Glomerular endothelial cell (primary cell): ENCODE data around the gene PSMC3IP. TPM values are rescaled to one million over a fixed set of nuclear protein-coding genes. Genes with fewer than 3 reads are reported as not detected.

Source experiments
- DNase-seq: peaks from one replicate; pipeline ENCODE4 v3.0.0-alpha.2; 2011; ENCODE audit warnings: low read depth, low spot score; ENCODE audit errors: extremely low read depth
- total RNA-seq: library from RNA; depleted of rRNA; stranded (reverse); fragments of >200 nt; gene quantifications from 2 replicates; pipeline ENCODE4 v1.2.3, GENCODE V29; 2015

PSMC3IP gene
- total RNA-seq, 1 donor from 2014 or later = 5.2 TPM

- no peak for DNase-seq
Measured at GRCh38 chr17:42586514-42587230, 9.1 kb upstream of the PSMC3IP start.

GRCh38 chr17:42585353-42585752, 7.8 kb upstream of the PSMC3IP start:
- DNase-seq = no peak

- DNase-seq = no peak
Measured at GRCh38 chr17:42584880-42585279, 7.4 kb upstream of the PSMC3IP start.

GRCh38 chr17:42581744-42582270, 4.3 kb upstream of the PSMC3IP start:
- no peak for DNase-seq

- no peak for DNase-seq
Measured at GRCh38 chr17:42579794-42580551, 2.4 kb upstream of the PSMC3IP start.

GRCh38 chr17:42578282-42578869, 847 bp upstream of the PSMC3IP start:
- DNase-seq = no peak

- DNase-seq = no peak
Measured at GRCh38 chr17:42577140-42577531, 393 bp downstream of the PSMC3IP start.

- DNase-seq = no peak
Measured at GRCh38 chr17:42574463-42574862, 3.1 kb downstream of the PSMC3IP start.

- no peak for DNase-seq
Measured at GRCh38 chr17:42573095-42573494, 4.4 kb downstream of the PSMC3IP start.

- DNase-seq = no peak
Measured at GRCh38 chr17:42571435-42572225, 5.9 kb downstream of the PSMC3IP start.

- DNase-seq = no peak
Measured at GRCh38 chr17:42568341-42569111, 9.0 kb downstream of the PSMC3IP start.

- no peak for DNase-seq
Measured at GRCh38 chr17:42566883-42567573, 10.5 kb downstream of the PSMC3IP start, which contains the start of gene MLX. Gene MLX (plus strand): TSS chr17:42567100. CDS start chr17:42567125, 25 bp downstream.

GRCh38 chr17:42566215-42566882, 11.2 kb downstream of the PSMC3IP start:
- no peak for DNase-seq

GRCh38 chr17:42565523-42566214, 11.9 kb downstream of the PSMC3IP start:
- no peak for DNase-seq

GRCh38 chr17:42564815-42565522, 12.6 kb downstream of the PSMC3IP start:
- no peak for DNase-seq

GRCh38 chr17:42563950-42564349, 13.6 kb downstream of the PSMC3IP start:
- no peak for DNase-seq

GRCh38 chr17:42563543-42563942, 14.0 kb downstream of the PSMC3IP start:
- no peak for DNase-seq

GRCh38 chr17:42563143-42563509, 14.4 kb downstream of the PSMC3IP start:
- DNase-seq = no peak
